Psoas muscle (tissue), 8 donors: ENCODE results near the gene CCNY. TPM values are rescaled to one million over a fixed set of nuclear protein-coding genes. Genes with fewer than 3 reads are reported as not detected.

ENCODE experiments used
- ATAC-seq, 4 donors: fragments of 200-7000 bp; cut with Tn5 transposase; one replicate each; pipeline ENCODE4 v1.9.1; 2020; ENCODE audit warnings: moderate library complexity in 3 of 4, mild to moderate bottlenecking in 2 of 4
- DNase-seq, 2 donors: peaks; one replicate each; pipeline ENCODE4 v3.0.0-alpha.2; 2020
- H3K27ac ChIP-seq: fragments of 200-600 bp; one replicate; pipeline ENCODE4 v1.8.0; 2022
- H3K27me3 ChIP-seq, 3 donors: fragments of 200-600 bp in 1 of 3; one replicate each; pipeline versions ENCODE4 v1.6.1 to v1.8.0; 2013 to 2022; ENCODE audit warnings: low read length in 2 of 3, mild to moderate bottlenecking in 2 of 3, moderate library complexity in 1 of 3; ENCODE audit not compliant: insufficient read depth in 3 of 3
- H3K36me3 ChIP-seq, 2 donors: fragments of 200-600 bp in 1 of 2; one replicate each; pipeline versions ENCODE4 v1.6.1 to v1.8.0; 2013 to 2022; ENCODE audit warnings: low read depth in 1 of 2, mild to moderate bottlenecking in 1 of 2, moderate library complexity in 1 of 2; ENCODE audit not compliant: insufficient read depth in 1 of 2
- H3K4me1 ChIP-seq: fragments of 200-600 bp; one replicate; pipeline ENCODE4 v1.8.0; 2022
- H3K4me3 ChIP-seq: fragments of 200-600 bp; one replicate; pipeline ENCODE4 v1.8.0; 2022; ENCODE audit warnings: mild to moderate bottlenecking
- H3K9me3 ChIP-seq: fragments of 200-600 bp; one replicate; pipeline ENCODE4 v1.8.0; 2022
- WGBS, 3 donors: extraction: QIAGEN DNeasy Blood & Tissue Kit; methylation state at CpG; one replicate each; pipeline versions ENCODE4 v1.1.6 to v1.1.7; 2013; 5-methylcytosine and 5-hydroxymethylcytosine counted together
- intact Hi-C, 2 donors: fragments of 100-400 bp; cut with DNase I; formaldehyde crosslinking; loops; one replicate each; pipeline versions ENCODE4 v1.11.0 to v1.14.2; 2022
- polyA plus RNA-seq, 3 donors: library from polyadenylated mRNA; stranded (reverse); fragments of 200-250 nt; gene quantifications; one replicate each; pipeline ENCODE4 v1.2.3, GENCODE V29; 2013
- total RNA-seq, 4 donors: library from RNA; stranded (reverse); fragmentation: NEBNext Ultra II Directional in 2 of 4; extraction: Animal tissue kit (Norgen Biotek cat#: 25700) in 2 of 4; gene quantifications; one replicate each; pipeline versions ENCODE4 v1.2.1 to v1.2.4, GENCODE V29; 2021 to 2023
- TF ChIP-seq, protein P1 (sequence below): fragments of 200-600 bp; IDR thresholded peaks from one replicate; pipeline ENCODE4 v1.8.0; 2022; ENCODE audit warnings: antibody characterized with exemption
- donor health status: healthy with polysubstance abuse.
- donor health status: DM: no; HTN: no; CAD: no; lungs with moderate emphysema.
- donor health status: Bipolar disorder and iron deficiency.
- donor health status: healthy.
- donor health status: DM: yes; HTN: yes; CAD: no.
- donor health status: DM: no; HTN: no; CAD: no.
- donor health status: DM: no; HTN: no; CAD: no.
- donor health status: DM: yes; HTN: yes; CAD: no.

The CCNY gene
- total and polyA plus RNA-seq, 7 donors = 21.2 to 55.8 (median 47.0) TPM

DNA sequence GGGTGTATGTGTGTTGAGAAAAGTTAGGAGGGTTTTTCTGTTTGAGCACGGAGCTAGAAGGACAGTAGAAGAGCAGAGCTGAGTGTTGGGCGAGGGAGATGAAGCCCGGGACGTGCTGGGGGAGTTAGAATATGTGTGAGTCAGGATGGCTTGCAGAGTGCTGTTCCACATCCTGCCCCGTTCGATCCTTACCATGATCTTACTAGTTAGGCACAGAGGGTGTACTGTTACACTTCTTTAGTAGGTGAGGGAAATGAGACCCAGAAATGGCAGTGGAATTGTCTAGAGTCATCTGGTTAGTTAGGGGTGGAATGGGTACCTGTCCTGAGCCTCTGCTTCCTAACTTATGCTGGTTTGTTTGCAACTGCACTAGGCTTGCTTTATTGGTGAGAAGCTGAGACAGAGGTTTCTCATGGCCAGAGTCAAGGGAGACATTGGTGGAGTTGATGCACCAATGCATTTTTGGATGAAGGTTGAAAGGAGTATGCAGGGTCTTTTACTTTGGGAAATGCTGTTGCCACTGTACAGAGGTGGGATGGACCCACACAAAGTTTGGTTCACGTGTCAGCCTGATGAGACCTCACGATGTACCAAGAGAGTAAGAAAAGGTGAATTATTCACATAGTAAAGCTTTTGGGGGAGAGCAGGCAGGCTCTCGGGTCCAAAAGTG, 42.4 kb downstream of the CCNY start:
- no peaks in the 10 kb centered on the region for H3K9me3 ChIP-seq
- TF ChIP-seq, protein P1, sequence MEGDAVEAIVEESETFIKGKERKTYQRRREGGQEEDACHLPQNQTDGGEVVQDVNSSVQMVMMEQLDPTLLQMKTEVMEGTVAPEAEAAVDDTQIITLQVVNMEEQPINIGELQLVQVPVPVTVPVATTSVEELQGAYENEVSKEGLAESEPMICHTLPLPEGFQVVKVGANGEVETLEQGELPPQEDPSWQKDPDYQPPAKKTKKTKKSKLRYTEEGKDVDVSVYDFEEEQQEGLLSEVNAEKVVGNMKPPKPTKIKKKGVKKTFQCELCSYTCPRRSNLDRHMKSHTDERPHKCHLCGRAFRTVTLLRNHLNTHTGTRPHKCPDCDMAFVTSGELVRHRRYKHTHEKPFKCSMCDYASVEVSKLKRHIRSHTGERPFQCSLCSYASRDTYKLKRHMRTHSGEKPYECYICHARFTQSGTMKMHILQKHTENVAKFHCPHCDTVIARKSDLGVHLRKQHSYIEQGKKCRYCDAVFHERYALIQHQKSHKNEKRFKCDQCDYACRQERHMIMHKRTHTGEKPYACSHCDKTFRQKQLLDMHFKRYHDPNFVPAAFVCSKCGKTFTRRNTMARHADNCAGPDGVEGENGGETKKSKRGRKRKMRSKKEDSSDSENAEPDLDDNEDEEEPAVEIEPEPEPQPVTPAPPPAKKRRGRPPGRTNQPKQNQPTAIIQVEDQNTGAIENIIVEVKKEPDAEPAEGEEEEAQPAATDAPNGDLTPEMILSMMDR = no peak
- peak overlapping the region; percentile 75 for H3K27ac ChIP-seq
- peak in 1 of 4 donors; percentile 26 for ATAC-seq
- H3K4me3 ChIP-seq = no peak overlapping the region
- no peaks in the 10 kb centered on the region for H3K27me3 ChIP-seq
- H3K36me3 ChIP-seq = no peaks in the 10 kb centered on the region
- H3K4me1 ChIP-seq = peaks cover 79% of the 10 kb centered on the region
- intact Hi-C loops = loop anchor here in 1 of 2 donors (5.0 kb wide), 1 partner anchor 41 kb away; the partner anchor contains the start of gene CCNY
- no peak for DNase-seq
- WGBS, 3 donors = 64 to 67% (median 67%) methylated on average over 9 of the region's 9 CpGs

DNA sequence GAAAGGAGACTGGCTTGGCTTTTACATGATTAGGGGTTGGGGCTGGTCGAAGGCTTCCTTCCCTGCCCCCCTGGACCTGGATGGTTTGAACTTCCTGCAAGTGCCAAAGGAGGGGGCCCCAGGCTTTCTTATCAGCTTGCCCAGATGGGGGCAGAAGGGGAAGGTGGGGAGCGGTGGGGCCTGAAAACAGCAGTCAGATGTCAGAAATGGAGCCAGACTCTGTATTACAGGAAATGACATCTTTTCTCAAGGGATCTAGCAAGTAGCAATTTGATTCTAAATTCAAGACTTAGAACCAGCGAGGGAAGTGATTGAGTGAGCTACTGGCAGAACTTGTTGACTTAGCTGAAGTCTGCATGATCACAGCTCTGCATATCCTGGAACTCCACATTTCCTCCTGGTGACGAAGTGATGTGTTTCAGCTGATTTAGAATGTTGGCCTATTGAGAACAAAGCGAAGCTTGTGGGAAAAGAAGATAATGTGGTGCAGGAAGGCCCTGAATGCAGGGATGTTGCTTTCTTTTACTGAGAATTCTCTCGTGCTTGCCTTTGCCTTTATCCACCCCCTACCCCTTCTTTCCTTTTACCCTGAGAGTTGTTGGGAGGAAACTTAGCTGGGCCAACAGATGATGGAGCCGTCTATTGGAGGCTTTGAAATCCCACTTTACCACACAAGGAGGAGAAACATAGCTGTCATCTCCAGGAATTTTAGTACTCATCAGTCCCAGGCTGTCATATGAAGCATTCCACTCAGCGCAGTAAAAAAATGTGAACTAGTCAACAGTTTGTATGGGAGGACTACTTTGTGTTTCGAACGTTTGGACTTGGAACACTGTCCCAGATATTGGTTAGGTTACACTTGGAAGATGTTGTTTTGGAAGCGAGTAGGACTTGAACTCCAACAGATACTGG, 43.2 kb downstream of the CCNY start:
- Histone ChIP-seq H3K4me1 (peaks cover 71% of the 10 kb centered on the region), H3K27ac (peak overlapping the region; percentile 75), H3K9me3 (no peaks in the 10 kb centered on the region), H3K36me3 (no peaks in the 10 kb centered on the region), H3K4me3 (no peak overlapping the region), H3K27me3 (no peaks in the 10 kb centered on the region)
- intact Hi-C loops = loop anchor here in 1 of 2 donors (5.0 kb wide), 1 partner anchor 42 kb away; the partner anchor contains the start of gene CCNY
- TF ChIP-seq, protein P1 = no peak
- WGBS, 3 donors = 49 to 60% (median 52%) methylated on average over 11 of the region's 11 CpGs
- DNase-seq = peak in 1 of 2 donors; percentile 67
- ATAC-seq = peak; percentile 32 to 56 (median 46)

DNA sequence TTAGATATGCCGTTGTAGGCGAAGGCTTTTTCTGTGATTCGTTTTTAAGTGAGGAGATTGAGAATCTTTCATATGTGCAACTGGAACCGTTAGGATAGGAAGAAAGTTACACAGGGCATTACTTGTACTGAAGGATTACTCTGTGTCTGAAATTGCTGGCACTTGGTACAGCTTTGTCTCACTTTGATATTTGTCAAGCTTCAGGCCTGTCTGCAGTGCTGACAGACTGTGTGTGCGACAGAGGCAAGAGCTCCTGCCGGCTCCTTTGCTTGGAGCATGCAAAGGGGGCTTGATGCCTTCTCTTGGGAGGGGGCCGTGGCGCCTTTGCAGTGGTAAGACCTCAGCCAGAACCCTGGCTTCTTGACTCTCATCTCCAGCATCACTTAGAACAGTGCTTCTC, 45.8 kb downstream of the CCNY start:
- intact Hi-C loops = no loop called here
- WGBS, 3 donors = 45 to 74% (median 52%) methylated on average over 8 of the region's 8 CpGs

DNA sequence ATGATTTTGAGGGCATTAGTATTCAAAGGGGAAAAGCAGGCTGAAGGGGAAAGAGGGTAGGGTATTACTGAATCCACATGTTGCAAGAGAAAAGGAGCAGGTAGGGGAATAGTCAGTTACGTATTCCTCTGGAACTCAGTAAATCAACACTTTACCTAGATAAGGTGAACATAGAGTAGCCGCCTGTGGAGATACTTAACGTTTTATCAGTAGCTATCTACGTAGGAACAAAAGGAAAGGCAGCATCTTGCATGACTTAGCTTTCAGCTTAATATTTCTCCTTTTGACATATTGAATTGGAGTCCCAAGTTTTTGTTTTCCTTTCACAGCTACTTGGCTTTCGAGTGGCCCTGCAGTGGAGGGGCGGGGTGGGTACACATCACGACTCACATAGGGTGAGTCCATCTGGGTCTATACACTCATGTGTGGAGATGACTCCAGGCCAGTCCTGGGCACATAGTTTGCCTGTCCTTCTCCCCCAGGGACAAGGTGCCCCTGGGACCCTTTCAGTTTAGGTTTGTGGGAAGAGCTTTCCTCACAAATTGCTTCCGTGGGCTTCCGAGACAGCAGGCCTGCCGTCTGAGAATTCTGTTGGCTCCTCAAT, 48.1 kb downstream of the CCNY start:
- no peak for DNase-seq
- Histone ChIP-seq H3K9me3 (no peaks in the 10 kb centered on the region), H3K36me3 (no peaks in the 10 kb centered on the region), H3K27ac (no peak overlapping the region), H3K27me3 (no peaks in the 10 kb centered on the region), H3K4me1 (peaks cover 47% of the 10 kb centered on the region), H3K4me3 (no peak overlapping the region)
- intact Hi-C loops = no loop called here
- ATAC-seq = no peak
- TF ChIP-seq, protein P1 = no peak
- 87 to 92% (median 89%) methylated on average over 10 of the region's 10 CpGs for WGBS, 3 donors

More for the DNA sequence above, 45.8 kb downstream of the CCNY start:
- Histone ChIP-seq H3K4me1 (peaks cover 64% of the 10 kb centered on the region), H3K27ac (peak overlapping the region; percentile 54), H3K36me3 (no peaks in the 10 kb centered on the region), H3K27me3 (no peaks in the 10 kb centered on the region), H3K4me3 (no peak overlapping the region), H3K9me3 (no peaks in the 10 kb centered on the region)
- peak in 3 of 4 donors; percentile 21 to 67 (median 48) for ATAC-seq
- no peak for DNase-seq
- TF ChIP-seq, protein P1 = no peak
